ENCODE results near the gene HES7.

Gene HES7

DNA sequence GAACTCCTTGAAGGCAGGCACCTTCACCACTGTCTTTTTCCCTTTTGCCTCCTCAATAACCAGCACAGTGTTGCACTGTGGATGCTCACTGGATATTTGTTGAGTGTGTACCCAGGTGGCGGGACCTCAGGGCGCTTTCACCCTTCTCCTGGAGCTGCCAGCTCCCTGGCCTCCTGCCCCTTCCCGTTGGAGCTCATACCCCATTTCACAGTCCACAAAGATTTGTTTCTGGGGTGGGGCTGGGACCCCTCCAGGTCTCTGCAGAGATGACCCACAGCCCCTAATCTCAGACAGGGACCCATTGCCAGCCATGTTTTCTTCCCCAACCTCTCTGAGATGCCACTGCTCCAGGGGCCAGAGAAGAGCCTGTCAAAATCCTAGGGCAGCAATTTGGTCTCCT is 48.8 kb downstream of the HES7 start:
- ATAC-seq (ENCODE audit: low read depth) = no peak
- TF ChIP-seq, protein P1, sequence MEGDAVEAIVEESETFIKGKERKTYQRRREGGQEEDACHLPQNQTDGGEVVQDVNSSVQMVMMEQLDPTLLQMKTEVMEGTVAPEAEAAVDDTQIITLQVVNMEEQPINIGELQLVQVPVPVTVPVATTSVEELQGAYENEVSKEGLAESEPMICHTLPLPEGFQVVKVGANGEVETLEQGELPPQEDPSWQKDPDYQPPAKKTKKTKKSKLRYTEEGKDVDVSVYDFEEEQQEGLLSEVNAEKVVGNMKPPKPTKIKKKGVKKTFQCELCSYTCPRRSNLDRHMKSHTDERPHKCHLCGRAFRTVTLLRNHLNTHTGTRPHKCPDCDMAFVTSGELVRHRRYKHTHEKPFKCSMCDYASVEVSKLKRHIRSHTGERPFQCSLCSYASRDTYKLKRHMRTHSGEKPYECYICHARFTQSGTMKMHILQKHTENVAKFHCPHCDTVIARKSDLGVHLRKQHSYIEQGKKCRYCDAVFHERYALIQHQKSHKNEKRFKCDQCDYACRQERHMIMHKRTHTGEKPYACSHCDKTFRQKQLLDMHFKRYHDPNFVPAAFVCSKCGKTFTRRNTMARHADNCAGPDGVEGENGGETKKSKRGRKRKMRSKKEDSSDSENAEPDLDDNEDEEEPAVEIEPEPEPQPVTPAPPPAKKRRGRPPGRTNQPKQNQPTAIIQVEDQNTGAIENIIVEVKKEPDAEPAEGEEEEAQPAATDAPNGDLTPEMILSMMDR (IDR thresholded peaks at IDR 0.05; ENCODE audit: poor library complexity, severe bottlenecking) = no peak
- H3K27ac ChIP-seq (ENCODE audit: poor library complexity, severe bottlenecking) = no peak overlapping the region
- no peaks in the 10 kb centered on the region for H3K27me3 ChIP-seq (ENCODE audit: insufficient read depth, poor library complexity, severe bottlenecking)
- H3K4me3 ChIP-seq (ENCODE audit: severe bottlenecking) = no peak overlapping the region
- DNase-seq (ENCODE audit: low spot score) = no peak
- no peaks in the 10 kb centered on the region for H3K4me1 ChIP-seq (ENCODE audit: insufficient read depth, poor library complexity, severe bottlenecking)
- H3K36me3 ChIP-seq (ENCODE audit: low read depth) = no peaks in the 10 kb centered on the region
- no peaks in the 10 kb centered on the region for H3K9me3 ChIP-seq (ENCODE audit: severe bottlenecking)

DNA sequence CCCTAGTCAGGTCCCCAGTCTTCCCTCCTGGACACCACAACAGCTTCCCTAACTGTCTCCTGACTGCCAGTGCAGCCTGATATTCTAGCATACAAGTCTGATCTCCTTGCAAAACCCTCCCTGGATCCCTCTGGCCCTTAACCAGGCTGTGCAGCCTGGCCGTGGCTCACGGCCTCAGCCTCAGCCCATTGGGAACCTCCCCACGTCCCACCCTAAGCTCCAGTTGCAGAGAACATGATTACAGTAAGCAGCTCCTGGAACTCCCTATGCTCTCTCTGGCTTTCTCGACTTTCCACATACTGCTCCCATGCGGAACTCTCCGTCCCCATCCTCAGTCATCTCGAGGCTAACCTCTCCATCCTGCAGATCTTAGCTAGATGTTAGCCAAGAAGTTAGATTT is 49.4 kb downstream of the HES7 start:
- H3K27me3 ChIP-seq (ENCODE audit: insufficient read depth, poor library complexity, severe bottlenecking) = no peaks in the 10 kb centered on the region
- TF ChIP-seq, protein P1 (IDR thresholded peaks at IDR 0.05; ENCODE audit: poor library complexity, severe bottlenecking) = no peak
- ATAC-seq (ENCODE audit: low read depth) = no peak

DNA sequence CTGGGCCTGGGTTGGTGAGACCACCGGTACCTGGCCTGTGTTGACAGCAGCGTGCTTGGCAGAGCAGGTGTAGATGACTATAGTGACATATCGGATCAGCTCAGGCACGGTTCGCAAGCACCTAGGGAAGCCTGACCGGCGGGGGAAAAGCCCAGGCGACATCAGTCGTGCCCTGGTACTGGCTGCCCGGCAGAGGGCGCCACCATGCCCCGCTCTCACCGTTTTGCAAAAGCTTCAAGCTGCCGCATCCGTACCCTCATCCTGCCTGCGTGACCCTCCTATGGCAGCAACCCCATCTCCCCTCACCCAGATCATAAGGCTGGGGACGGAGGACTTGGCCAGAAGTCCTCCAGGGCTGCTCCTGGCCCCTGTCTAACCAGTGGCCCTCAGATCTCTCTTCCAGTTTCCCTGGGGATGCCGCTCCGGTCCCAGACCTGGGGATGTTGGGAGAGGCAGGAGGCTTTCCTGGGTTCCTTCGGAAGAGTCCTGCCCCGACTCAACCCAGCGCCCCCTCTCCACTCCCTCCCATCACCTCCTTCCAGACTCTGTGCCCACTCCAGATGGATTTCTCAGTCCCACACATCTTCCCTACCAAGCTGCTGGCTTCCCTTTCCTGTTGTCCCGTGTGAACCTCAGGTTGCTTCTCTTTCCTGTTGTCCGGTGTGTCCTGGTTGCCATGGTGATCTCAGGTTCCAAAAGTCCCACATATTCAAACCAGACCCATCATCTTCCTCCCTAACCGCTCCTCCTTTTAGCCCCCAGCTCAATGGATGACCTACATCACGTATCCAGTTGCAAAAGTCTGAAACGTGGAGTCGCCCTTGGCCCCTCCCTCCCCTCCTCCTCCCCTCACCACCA is 50.0 kb downstream of the HES7 start:
- Histone ChIP-seq H3K27me3 (ENCODE audit: insufficient read depth, poor library complexity, severe bottlenecking) (no peaks in the 10 kb centered on the region), H3K4me3 (ENCODE audit: severe bottlenecking) (peak overlapping the region; percentile 8), H3K36me3 (ENCODE audit: low read depth) (no peaks in the 10 kb centered on the region), H3K27ac (ENCODE audit: poor library complexity, severe bottlenecking) (no peak overlapping the region), H3K9me3 (ENCODE audit: severe bottlenecking) (no peaks in the 10 kb centered on the region), H3K4me1 (ENCODE audit: insufficient read depth, poor library complexity, severe bottlenecking) (no peaks in the 10 kb centered on the region)
- TF ChIP-seq, protein P1 (IDR thresholded peaks at IDR 0.05; ENCODE audit: poor library complexity, severe bottlenecking) = peak; percentile 87
- ATAC-seq (ENCODE audit: low read depth) (peak; percentile 78), DNase-seq (ENCODE audit: low spot score) (no peak)

More for the DNA sequence above, 49.4 kb downstream of the HES7 start:
- Histone ChIP-seq H3K4me3 (ENCODE audit: severe bottlenecking) (no peak overlapping the region), H3K9me3 (ENCODE audit: severe bottlenecking) (no peaks in the 10 kb centered on the region), H3K4me1 (ENCODE audit: insufficient read depth, poor library complexity, severe bottlenecking) (no peaks in the 10 kb centered on the region), H3K27ac (ENCODE audit: poor library complexity, severe bottlenecking) (no peak overlapping the region), H3K36me3 (ENCODE audit: low read depth) (no peaks in the 10 kb centered on the region)
- no peak for DNase-seq (ENCODE audit: low spot score)

DNA sequence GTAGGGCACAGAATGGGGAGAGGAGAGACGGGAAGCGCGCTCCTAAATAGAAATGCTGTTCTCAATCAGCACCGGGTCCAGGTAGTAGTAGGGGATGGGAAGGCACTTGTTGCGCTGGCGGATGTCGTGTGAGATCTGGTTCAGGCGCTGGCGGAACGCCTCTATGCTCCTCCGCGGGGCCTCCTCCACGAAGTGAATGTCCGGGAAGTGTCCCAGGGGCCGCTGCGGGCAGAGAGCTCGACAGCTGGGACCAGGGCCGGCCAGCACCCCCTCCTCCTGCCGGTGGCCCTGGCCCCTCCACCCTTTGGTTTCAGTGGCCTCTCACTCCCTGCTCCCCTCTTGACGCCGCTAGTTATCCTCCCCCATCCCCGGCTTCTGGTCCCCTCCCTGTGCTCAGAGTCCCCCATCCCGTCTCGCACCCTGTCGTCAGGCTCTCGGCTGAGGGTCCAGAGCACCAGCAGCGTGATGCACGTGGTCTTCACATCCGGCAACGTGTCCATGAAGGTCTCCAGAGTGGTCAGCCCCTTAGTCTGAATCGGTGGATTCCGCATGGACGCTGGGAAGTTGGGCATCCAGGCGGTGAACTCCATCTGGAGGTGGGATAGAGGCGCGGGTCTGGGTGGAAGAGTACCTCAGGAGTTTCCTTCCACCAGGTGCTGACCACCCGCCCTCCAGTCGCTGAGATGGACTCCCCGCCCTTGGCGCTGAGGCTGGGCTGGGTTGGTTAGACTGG is 51.0 kb downstream of the HES7 start:
- ATAC-seq (ENCODE audit: low read depth) (no peak), DNase-seq (ENCODE audit: low spot score) (no peak)
- Histone ChIP-seq H3K36me3 (ENCODE audit: low read depth) (no peaks in the 10 kb centered on the region), H3K4me1 (ENCODE audit: insufficient read depth, poor library complexity, severe bottlenecking) (no peaks in the 10 kb centered on the region), H3K4me3 (ENCODE audit: severe bottlenecking) (no peak overlapping the region), H3K9me3 (ENCODE audit: severe bottlenecking) (no peaks in the 10 kb centered on the region), H3K27me3 (ENCODE audit: insufficient read depth, poor library complexity, severe bottlenecking) (no peaks in the 10 kb centered on the region), H3K27ac (ENCODE audit: poor library complexity, severe bottlenecking) (no peak overlapping the region)
- TF ChIP-seq, protein P1 (IDR thresholded peaks at IDR 0.05; ENCODE audit: poor library complexity, severe bottlenecking) = no peak

All from RWPE2 (cell line).